ENCODE data around the gene SHF.

The SHF gene

DNA sequence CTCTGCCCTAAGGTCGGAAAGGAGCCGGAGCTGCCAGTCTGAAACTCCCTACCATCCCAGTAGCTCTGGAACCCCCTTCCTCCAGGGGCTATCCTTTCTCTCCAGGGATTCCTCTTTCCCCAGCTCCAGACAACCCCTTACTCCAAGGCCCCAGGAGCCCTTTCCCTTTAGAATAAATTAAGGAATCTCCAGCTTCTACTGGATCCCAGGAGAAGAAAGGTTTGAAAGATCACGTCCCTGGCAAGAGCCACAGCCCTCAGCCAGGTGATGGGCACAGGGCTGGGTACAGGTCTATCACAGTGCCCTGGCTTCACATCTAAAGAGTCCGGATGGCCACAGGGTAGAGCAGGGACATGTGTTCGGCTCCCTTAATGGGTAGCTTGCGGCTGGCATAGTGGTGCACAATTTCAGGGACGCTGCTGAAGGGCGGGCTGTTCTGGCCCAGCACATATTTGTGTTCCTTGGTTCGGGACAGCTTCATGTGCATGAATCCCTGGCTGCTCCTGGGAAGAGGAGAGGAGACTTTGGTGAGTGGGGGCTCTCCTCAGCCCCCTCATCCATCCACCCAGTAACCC is 20.0 kb downstream of the SHF start:
- no peak for TF ChIP-seq ZFX (IDR thresholded peaks at IDR 0.05; ENCODE audit: borderline replicate concordance)
- TF ChIP-seq, protein P1, sequence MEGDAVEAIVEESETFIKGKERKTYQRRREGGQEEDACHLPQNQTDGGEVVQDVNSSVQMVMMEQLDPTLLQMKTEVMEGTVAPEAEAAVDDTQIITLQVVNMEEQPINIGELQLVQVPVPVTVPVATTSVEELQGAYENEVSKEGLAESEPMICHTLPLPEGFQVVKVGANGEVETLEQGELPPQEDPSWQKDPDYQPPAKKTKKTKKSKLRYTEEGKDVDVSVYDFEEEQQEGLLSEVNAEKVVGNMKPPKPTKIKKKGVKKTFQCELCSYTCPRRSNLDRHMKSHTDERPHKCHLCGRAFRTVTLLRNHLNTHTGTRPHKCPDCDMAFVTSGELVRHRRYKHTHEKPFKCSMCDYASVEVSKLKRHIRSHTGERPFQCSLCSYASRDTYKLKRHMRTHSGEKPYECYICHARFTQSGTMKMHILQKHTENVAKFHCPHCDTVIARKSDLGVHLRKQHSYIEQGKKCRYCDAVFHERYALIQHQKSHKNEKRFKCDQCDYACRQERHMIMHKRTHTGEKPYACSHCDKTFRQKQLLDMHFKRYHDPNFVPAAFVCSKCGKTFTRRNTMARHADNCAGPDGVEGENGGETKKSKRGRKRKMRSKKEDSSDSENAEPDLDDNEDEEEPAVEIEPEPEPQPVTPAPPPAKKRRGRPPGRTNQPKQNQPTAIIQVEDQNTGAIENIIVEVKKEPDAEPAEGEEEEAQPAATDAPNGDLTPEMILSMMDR (IDR thresholded peaks at IDR 0.05), result no peak
- peak overlapping the region; percentile 48; the same call in 1 of the 2 replicates for H3K27ac ChIP-seq

DNA sequence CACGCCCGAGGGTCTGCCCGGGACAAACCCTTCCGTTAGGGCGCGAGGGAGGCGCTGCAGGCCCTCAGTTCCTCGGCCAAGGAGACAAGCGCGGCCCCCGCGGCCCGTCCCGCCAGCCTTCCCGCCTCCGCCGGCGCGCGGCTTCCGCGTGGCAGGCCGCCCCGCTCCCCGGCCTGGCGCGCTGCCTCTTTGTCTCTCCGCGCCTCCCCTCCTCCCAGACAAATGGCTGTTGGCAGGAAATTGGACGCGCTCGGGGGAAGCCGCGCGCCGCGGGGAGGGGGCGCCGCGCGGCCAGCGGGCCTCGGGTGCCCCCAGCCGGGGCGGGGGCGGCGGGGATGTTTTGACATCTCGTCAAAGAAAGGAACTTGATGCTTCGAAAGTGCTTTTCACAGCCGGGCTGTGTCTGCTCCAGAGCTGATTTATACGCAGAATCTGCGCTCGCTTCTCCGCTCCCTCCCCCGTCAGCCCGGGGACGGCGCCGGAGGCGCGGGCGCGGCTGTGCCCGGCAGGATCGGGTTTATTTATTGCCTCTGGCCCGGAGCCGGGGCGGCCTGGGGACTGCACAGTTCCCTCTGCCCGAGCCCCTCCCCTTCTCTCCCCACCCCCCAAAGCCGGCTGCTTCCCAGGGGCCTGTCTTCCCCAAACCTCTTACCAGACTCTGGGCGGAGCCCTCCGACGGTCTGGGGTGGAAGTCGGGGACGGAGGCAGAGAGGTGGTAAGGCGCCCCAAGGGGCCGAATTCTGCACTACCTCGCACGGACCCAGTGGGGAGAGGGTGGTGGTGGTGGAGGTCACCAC is 20.7 kb downstream of the SHF start:
- TF ChIP-seq, protein P1 (IDR thresholded peaks at IDR 0.05), result peak; percentile 18
- TF ChIP-seq ZFX (IDR thresholded peaks at IDR 0.05; ENCODE audit: borderline replicate concordance), result no peak

DNA sequence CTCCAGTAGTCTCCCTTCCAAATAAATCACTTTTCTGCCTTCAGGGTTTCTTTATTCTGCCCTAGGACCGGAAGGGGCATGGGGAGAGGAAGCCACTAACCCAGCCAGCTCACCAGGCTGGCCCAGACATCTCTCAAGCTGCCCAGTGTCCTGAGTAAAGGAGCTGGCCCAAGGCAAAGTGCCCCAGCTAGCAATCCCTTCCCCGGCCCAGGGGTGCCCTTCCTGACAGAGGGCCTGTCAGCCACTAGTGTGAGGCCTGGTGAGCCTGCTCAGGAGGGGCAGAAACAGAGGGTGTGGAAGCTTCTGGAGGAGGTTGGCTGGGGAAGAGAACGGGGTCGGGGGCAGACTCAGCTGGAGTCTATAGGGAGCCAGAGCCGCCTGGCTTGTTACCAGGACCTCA is 22.2 kb downstream of the SHF start:
- no peak for TF ChIP-seq ZFX (IDR thresholded peaks at IDR 0.05; ENCODE audit: borderline replicate concordance)
- TF ChIP-seq, protein P1 (IDR thresholded peaks at IDR 0.05), result no peak
- no peak overlapping the region for H3K27ac ChIP-seq

More for the DNA sequence above, 20.7 kb downstream of the SHF start:
- peak overlapping the region; percentile 48 for H3K27ac ChIP-seq

DNA sequence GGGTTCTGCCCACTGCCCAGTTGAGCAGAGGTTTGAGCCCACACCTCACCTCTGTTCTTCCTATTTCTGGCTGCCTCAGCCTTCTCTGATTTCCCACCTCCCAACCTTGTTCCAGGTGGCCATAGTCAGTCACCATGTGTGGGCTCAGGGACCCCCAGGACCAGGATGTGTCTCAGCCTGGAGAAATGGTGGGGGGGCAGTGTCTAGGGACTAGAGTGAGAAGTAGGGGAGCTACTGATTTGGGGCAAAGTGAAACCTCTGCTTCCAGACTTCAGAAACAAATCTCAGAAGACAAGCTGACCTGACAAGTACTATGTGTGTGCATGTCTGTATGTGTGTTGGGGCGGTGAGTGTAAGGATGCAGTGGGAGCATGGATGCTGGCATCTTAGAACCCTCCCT is 22.9 kb downstream of the SHF start:
- H3K27ac ChIP-seq, result no peak overlapping the region

DNA sequence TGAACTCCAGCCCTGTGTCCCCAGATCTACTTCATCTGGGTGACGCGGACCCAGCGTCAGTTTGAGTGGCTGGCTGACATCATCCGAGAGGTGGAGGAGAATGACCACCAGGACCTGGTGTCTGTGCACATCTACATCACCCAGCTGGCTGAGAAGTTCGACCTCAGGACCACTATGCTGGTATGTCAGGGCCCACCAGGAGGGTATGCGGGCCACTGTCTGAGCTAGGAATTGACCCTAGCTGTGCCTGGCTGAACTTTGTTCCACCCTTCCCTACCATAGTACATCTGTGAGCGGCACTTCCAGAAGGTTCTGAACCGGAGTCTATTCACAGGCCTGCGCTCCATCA is 24.3 kb downstream of the SHF start:
- TF ChIP-seq, protein P1 (IDR thresholded peaks at IDR 0.05), result no peak
- TF ChIP-seq ZFX (IDR thresholded peaks at IDR 0.05; ENCODE audit: borderline replicate concordance), result no peak

More for the DNA sequence above, 22.9 kb downstream of the SHF start:
- no peak for TF ChIP-seq ZFX (IDR thresholded peaks at IDR 0.05; ENCODE audit: borderline replicate concordance)
- TF ChIP-seq, protein P1 (IDR thresholded peaks at IDR 0.05), result no peak

DNA sequence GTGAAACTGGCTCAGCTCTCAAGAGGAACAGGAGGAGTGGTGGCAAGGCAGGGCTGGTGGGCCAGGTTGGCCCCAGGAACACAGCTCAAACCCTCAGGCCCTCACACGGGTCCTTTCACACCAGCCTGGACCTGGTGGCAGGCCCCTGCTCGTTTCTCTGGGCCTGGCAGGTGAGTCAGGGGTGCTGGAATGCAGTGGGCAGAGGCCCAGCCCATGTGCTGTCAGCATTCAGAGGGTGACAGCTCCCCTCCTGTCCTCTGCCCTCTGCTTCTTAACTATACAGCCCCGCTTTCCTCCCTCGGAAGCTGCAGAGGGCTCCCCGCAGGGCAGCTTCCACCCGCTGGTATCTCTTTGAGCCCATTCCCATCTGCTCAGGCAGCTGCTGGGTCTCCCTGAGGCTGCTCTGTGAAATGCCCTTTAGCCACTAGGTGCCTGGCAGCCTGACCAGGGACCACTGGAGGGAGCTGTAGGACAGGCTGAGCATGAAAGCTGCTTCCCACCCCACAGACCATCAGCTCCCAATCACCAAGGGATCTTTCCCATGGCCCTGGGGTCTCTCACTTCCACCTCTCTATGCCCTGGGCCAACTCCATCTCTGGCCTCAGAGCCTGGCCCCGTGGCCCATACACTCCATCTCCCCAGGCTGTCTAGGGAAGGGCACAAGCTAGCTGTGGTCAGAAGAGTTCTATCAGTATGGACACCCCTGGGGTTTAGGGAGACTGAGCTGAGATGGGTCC is 24.8 kb downstream of the SHF start:
- no peak overlapping the region for H3K27ac ChIP-seq
- no peak for TF ChIP-seq ZFX (IDR thresholded peaks at IDR 0.05; ENCODE audit: borderline replicate concordance)
- TF ChIP-seq, protein P1 (IDR thresholded peaks at IDR 0.05), result peak; percentile 85

More for the DNA sequence above, 24.3 kb downstream of the SHF start:
- no peak overlapping the region for H3K27ac ChIP-seq

Measured in 22Rv1 (cell line).